Measurements from ENCODE around the gene PCGF2.

Gene PCGF2

DNA sequence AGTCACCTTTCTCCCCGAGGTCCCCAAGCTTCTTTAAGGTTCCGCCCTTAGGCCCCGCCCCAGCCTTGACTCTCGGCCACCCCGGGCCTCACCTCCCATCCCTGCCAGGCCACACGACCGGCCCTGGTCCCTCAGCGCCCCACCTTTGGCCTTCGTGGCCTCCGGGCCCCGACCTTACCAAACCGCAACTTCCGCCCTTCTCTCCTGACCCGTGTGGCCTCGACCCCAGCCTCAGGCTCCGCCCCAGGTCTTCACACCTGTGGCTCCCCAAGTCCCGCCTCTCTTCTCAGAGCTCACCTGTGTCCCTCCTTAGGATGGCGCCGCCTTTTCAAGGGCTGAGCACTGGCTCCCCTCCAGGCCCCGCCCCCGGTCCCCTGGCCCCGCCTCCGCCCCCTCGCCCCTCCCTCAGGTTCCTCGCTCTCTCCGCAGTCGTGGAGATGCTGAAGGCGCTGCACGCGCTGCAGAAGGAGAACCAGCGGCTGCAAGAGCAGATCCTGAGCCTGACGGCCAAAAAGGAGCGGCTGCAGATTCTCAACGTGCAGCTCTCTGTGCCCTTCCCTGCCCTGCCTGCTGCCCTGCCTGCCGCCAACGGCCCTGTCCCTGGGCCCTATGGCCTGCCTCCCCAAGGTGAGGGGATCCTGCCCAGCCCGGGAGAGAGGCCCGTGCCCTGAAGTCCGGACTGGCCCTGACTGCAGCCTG is 28.0 kb downstream of the PCGF2 start:
- H3K27me3 Mint-ChIP-seq, result no peaks in the 10 kb centered on the region
- ATAC-seq, result peak; percentile 22
- H3K36me3 Mint-ChIP-seq, result peaks cover 67% of the 10 kb centered on the region
- H3K4me3 Mint-ChIP-seq, result no peak overlapping the region
- H3K4me1 Mint-ChIP-seq, result peaks cover 22% of the 10 kb centered on the region
- no peak overlapping the region for H3K27ac Mint-ChIP-seq
- H3K9me3 Mint-ChIP-seq, result no peaks in the 10 kb centered on the region

DNA sequence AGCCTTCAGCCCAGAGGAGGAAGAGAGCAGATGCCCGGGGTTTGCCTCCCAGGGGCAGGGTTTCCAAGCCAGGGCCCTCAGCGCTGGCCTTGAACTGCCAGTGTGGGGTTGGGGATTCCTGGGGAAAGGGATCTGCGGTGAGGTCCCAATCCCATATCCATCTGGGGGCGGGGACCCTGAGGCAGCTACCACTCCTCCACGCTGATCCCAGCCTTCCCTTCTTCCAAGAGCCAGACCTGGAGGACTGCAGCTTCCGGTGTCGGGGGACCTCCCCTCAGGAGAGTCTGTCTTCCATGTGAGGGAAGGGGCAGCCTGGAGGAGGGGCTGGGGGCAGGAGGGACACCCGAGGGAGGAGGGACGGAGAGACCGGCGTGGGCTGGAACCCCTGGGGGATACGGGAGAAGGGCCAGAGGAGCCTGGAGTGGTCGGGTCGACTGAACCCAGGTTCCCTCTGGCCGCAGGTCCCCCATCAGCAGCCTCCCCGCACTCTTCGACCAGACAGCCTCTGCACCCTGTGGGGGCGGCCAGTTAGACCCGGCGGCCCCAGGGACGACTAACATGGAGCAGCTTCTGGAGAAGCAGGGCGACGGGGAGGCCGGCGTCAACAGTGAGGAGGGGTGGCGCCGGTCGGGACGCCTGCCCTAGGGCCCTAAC is 28.7 kb downstream of the PCGF2 start:
- ATAC-seq, result no peak
- Mint-ChIP-seq H3K27me3 (no peaks in the 10 kb centered on the region), H3K9me3 (no peaks in the 10 kb centered on the region), H3K4me1 (peaks cover 29% of the 10 kb centered on the region), H3K27ac (no peak overlapping the region), H3K4me3 (no peak overlapping the region), H3K36me3 (peaks cover 73% of the 10 kb centered on the region)

DNA sequence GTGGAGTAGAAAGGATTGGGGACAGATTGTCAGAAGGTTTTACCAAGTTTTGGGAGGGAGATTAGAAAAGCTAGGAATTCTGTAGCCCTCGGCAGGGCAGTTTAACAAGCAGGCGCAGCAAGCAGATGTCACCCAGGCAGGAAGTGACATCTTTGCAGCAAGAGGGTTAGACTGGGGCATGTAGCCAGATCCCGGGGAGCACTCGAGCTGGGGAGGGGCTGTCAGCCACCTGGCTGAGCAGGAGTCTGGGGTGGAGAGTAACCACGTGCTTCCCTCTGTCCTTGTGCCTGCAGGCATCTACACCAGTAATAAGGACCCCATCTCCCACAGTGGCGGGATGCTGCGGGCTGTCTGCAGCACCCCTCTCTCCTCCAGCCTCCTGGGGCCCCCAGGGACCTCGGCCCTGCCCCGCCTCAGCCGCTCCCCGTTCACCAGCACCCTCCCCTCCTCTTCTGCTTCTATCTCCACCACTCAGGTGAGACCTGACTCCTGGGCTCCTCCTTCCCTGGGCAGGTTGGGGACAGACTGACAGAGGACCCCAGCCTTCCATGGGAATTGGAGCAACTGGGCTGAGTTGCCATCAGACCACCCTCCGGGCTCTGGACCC is 30.9 kb downstream of the PCGF2 start:
- Mint-ChIP-seq H3K27me3 (no peaks in the 10 kb centered on the region), H3K36me3 (peaks cover 82% of the 10 kb centered on the region), H3K27ac (no peak overlapping the region), H3K9me3 (no peaks in the 10 kb centered on the region), H3K4me1 (peaks cover 29% of the 10 kb centered on the region), H3K4me3 (no peak overlapping the region)
- no peak for ATAC-seq

DNA sequence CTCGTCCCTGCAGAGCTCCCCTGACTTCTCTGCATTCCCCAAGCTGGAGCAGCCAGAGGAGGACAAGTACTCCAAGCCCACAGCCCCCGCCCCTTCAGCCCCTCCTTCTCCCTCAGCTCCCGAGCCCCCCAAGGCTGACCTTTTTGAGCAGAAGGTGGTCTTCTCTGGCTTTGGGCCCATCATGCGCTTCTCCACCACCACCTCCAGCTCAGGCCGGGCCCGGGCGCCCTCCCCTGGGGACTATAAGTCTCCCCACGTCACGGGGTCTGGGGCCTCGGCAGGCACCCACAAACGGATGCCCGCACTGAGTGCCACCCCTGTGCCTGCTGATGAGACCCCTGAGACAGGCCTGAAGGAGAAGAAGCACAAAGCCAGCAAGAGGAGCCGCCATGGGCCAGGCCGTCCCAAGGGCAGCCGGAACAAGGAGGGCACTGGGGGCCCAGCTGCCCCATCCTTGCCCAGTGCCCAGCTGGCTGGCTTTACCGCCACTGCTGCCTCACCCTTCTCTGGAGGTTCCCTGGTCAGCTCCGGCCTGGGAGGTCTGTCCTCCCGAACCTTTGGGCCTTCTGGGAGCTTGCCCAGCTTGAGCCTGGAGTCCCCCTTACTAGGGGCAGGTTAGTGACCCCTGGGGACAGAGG is 31.6 kb downstream of the PCGF2 start:
- H3K4me3 Mint-ChIP-seq, result no peak overlapping the region
- no peaks in the 10 kb centered on the region for H3K9me3 Mint-ChIP-seq
- H3K36me3 Mint-ChIP-seq, result peaks cover 87% of the 10 kb centered on the region
- peak overlapping the region; percentile 67 for H3K27ac Mint-ChIP-seq
- no peaks in the 10 kb centered on the region for H3K27me3 Mint-ChIP-seq
- no peak for ATAC-seq
- peaks cover 30% of the 10 kb centered on the region for H3K4me1 Mint-ChIP-seq

DNA sequence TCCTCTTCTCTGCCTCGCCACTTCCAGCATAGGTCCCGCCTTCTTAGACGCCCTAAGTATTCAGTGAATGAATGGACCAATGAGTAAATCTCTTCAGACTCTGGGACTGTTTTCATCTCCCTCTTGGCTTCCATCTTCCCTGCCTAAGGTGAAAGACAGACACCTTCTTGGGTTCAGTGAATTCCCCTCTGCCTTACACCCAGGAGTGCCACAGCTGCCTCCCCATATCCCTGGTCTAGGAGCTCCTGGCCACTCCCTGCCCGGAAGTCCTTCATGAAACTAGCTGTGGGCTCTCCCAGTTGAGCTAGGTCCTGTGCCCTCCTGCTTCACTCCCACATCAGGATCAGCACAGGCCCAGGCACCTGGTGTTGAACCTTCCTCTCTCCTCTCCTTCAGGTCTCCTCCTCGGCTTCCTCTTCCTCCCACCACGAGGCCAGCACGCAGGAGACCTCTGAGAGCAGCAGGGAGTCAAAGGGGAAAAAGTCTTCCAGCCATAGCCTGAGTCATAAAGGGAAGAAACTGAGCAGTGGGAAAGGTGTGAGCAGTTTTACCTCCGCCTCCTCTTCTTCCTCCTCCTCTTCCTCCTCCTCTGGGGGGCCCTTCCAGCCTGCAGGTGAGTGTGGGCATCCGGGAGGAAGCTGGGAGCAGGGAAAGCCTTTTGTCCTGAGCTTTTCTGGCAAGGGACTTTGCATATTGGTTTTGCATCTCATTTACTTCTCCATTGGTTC is 32.8 kb downstream of the PCGF2 start:
- peaks cover 88% of the 10 kb centered on the region for H3K36me3 Mint-ChIP-seq

DNA sequence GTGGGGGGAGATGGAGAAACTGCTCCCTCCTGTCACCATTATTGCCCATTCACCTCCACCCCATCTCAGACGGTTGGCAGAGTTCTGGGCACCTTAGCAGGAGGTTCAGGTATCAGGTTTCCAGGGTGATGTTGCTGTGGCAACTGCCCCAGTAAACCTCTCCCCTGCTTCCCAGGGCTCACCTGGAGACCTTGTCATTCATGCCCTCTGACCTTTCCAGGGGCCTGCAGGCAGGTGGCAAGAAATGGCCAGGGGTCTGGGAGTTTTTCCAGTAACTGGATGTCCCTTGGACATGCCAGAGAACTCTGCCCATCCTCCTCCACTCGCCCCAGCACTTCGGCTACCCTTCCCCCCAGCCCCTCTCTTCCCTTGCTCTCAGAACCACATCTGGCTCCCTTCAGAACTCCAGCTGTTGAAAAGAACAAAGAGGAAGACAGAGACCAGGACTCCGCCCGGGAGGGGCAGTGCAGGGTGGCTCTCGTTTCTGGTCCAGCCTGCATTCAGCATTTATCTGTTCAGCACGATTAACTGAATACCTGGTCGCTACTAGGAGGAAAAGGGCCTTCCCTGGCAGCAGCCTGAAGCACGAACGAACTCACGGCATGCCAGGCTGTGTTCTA is 34.6 kb downstream of the PCGF2 start:
- H3K4me1 Mint-ChIP-seq, result peaks cover 50% of the 10 kb centered on the region
- no peak overlapping the region for H3K4me3 Mint-ChIP-seq
- H3K27ac Mint-ChIP-seq, result no peak overlapping the region
- peaks cover 88% of the 10 kb centered on the region for H3K36me3 Mint-ChIP-seq
- H3K27me3 Mint-ChIP-seq, result no peaks in the 10 kb centered on the region
- ATAC-seq, result no peak
- no peaks in the 10 kb centered on the region for H3K9me3 Mint-ChIP-seq

More for the DNA sequence above, 32.8 kb downstream of the PCGF2 start:
- Mint-ChIP-seq H3K9me3 (no peaks in the 10 kb centered on the region), H3K27ac (peak overlapping the region; percentile 67), H3K4me3 (no peak overlapping the region), H3K27me3 (no peaks in the 10 kb centered on the region), H3K4me1 (peaks cover 36% of the 10 kb centered on the region)
- no peak for ATAC-seq

DNA sequence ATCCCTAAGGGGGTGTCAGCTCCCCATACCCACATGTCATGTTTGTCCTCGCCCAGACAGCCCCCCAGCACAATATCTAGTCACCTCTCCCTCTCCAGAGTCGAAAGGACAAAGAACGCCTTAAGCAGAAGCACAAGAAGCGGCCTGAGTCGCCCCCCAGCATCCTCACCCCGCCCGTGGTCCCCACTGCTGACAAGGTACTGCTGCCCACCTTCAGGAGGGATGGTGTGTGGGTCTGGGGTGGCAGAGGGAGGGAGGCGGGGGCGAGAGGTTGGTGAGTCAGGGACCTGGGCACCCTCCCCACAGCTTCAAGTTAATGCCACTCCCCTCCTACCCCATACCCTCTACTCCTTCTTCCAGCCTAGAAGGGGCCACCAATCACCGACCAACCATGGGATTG is 35.5 kb downstream of the PCGF2 start:
- no peak overlapping the region for H3K4me3 Mint-ChIP-seq
- H3K27me3 Mint-ChIP-seq, result no peaks in the 10 kb centered on the region
- H3K9me3 Mint-ChIP-seq, result no peaks in the 10 kb centered on the region
- ATAC-seq, result no peak
- peaks cover 84% of the 10 kb centered on the region for H3K36me3 Mint-ChIP-seq
- peaks cover 54% of the 10 kb centered on the region for H3K4me1 Mint-ChIP-seq
- no peak overlapping the region for H3K27ac Mint-ChIP-seq

DNA sequence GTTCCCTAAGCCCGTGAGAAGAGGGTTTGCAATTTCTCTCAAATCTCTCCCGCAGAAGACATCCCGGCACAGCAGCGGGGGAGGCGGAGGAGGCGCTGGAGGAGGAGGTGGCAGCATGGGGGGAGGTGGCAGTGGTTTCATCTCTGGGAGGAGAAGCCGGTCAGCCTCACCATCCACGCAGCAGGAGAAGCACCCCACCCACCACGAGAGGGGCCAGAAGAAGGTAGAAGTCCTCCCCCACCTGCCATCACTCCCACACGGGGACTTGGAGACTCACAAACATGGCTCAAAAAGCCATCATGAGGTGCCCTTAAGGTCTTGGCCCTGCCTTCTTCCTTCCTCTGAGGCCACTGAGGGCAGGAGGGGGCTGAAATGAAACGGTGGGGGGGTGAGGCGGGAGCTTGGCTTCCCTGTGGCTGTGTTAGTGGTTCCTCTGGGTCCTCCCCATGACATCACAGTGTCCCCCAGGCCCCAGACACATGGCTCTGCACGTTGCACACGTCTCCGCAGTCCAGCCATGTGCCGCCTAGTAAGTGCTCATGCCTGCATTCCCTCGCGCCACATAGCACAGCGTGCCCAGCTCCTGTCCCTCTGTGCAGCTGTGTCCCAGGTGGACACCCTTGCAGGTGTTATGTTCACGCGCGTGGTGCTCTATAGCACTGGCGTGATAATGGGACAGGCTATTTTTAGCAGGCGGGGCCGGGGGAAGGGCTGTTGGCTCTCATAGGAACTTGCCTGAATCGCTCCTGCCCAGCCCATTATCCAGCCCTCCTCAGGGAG is 36.2 kb downstream of the PCGF2 start:
- H3K36me3 Mint-ChIP-seq, result peaks cover 78% of the 10 kb centered on the region
- no peaks in the 10 kb centered on the region for H3K27me3 Mint-ChIP-seq
- peak overlapping the region; percentile 40 for H3K27ac Mint-ChIP-seq
- no peaks in the 10 kb centered on the region for H3K9me3 Mint-ChIP-seq
- H3K4me1 Mint-ChIP-seq, result peaks cover 58% of the 10 kb centered on the region
- ATAC-seq, result no peak
- H3K4me3 Mint-ChIP-seq, result no peak overlapping the region

DNA sequence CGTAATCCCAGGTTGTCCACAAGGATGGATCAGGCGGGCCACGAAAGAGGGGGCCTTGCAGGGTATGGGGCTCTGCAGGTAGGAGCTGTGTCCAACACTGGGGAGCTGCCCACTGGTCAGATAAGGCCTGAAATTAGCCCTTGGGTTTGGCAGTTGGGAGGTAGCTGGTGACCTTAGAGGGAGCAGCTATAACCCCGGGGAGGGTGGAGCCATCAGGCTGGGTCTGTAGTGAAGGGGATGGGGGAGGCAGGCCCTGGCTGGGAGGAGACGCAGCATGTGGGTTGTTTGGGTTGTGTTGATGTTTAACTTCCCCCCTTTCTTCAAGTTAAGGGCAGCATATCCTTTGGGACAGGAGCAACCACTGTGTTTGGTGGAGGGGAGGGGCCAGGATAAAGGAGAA is 37.2 kb downstream of the PCGF2 start:
- no peaks in the 10 kb centered on the region for H3K27me3 Mint-ChIP-seq
- H3K4me1 Mint-ChIP-seq, result peaks cover 66% of the 10 kb centered on the region
- peaks cover 70% of the 10 kb centered on the region for H3K36me3 Mint-ChIP-seq
- peak overlapping the region; percentile 40 for H3K27ac Mint-ChIP-seq
- H3K9me3 Mint-ChIP-seq, result no peaks in the 10 kb centered on the region
- H3K4me3 Mint-ChIP-seq, result no peak overlapping the region
- ATAC-seq, result no peak

DNA sequence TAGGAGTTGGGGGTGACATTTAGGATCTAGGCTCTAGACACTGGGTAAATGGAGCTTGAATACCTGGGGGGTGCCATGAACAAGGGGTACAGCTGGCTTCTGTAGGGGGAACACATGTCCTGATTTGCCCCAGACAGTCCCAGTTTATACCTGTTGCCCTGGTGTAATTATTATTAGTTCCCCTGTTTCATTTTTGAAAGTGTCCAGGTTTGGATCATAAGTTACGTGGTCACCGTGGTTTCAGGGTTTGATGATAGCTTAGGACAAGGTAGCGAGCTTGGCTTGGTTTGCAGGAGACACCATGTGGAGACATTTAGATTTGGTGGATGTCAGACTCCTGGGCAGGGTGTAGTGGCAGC is 37.6 kb downstream of the PCGF2 start:
- Mint-ChIP-seq H3K27me3 (no peaks in the 10 kb centered on the region), H3K36me3 (peaks cover 66% of the 10 kb centered on the region), H3K9me3 (no peaks in the 10 kb centered on the region), H3K27ac (peak overlapping the region; percentile 40), H3K4me3 (no peak overlapping the region), H3K4me1 (peaks cover 65% of the 10 kb centered on the region)
- no peak for ATAC-seq

DNA sequence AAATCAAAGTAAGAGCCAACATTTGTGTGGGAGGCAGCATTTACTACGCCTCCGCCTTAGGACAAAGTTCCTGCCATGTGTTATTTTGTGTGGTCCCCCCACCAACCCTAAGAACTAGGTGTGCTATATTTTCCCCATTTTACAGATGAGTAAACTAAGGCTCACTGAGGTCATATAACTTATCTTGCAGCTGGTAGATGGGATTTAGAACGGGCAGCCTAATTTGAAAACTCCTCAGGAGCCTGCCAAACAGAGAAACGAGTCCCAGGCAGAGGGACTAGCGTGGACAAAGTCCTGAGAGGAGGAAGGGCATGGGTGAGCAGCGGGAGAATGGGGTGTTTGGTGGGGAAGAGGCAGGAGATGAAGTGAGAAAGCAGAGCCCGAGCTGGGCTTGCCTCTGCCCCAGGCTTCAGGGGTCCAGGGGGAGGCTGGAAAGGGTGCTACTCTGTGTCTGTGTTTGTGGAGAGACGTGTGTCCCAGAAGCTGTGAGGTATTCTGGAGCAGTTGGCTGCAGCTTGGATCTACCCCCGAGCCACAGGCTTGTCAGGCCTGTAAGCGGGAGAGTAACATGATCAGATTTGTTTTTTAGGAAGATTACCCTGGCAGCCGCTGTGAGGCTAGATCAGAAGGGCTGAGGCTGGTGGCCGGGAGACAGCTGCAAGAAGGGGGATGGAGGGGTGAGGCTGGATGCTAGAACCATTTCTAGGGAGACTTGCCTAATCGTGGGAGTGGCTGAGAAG is 38.1 kb downstream of the PCGF2 start:
- peaks cover 62% of the 10 kb centered on the region for H3K36me3 Mint-ChIP-seq
- no peaks in the 10 kb centered on the region for H3K27me3 Mint-ChIP-seq
- H3K4me3 Mint-ChIP-seq, result no peak overlapping the region
- H3K9me3 Mint-ChIP-seq, result no peaks in the 10 kb centered on the region
- ATAC-seq, result no peak
- H3K4me1 Mint-ChIP-seq, result peaks cover 60% of the 10 kb centered on the region
- H3K27ac Mint-ChIP-seq, result peak overlapping the region; percentile 40

DNA sequence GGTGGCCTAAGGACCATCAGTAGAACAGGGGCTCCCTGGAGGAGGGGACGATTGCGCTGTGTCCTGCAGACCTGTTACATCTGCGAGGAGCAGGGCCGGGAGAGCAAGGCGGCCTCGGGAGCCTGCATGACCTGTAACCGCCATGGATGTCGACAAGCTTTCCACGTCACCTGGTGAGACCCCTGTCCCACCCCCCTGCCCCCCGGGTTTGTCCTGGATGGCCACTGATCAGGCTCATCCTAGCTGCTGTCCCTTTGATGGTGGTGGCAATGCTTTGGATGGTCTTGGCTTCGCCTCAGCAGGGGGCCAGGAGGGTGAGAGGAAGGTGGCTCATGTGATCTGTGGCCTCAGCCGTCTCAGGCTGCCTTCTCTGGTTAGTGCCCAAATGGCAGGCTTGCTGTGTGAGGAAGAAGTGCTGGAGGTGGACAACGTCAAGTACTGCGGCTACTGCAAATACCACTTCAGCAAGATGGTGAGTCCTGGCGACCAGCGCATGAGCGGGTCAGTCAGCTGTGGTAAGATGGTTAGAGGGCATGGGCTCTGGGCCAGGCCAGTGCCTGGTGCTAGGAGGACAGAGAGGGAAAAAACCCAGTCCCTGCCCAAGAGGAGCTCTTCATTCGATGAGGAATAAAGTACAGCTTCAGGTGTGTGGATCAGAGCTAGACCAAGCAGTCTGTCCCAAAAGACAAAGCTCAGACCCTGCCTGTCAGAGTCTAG is 38.9 kb downstream of the PCGF2 start:
- H3K36me3 Mint-ChIP-seq, result peaks cover 54% of the 10 kb centered on the region
- peaks cover 58% of the 10 kb centered on the region for H3K4me1 Mint-ChIP-seq
- no peak overlapping the region for H3K4me3 Mint-ChIP-seq
- ATAC-seq, result no peak
- no peaks in the 10 kb centered on the region for H3K27me3 Mint-ChIP-seq
- no peaks in the 10 kb centered on the region for H3K9me3 Mint-ChIP-seq
- peak overlapping the region; percentile 40 for H3K27ac Mint-ChIP-seq

DNA sequence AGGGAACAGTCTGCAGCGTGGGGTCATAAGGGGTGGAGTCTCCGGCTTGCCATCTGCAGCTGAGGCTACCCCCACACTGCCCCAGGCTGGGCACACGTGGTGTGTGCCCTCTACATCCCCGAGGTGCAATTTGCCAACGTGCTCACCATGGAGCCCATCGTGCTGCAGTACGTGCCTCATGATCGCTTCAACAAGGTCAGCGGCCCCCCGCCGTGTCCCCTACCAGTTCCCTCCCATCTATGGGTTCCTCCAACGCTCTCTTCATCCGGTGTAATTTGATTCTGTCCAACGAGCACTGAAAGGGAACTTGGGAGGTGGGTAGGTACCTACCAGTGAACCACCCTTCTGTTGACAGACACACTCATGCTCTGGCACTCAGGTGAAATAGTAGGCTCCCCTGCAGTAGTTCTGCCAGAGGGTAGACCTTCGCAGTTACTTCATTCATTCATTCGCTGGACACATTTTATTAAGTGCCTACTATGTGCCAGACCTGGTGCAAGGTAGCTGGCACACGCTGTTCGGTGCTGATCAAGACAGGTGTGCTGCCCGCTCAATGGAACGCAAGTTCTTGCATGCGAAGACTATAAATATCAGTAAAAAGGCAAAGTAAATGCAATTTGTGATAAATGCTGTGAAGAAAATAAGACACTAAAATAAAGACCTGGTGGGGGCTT is 40.3 kb downstream of the PCGF2 start:
- H3K4me3 Mint-ChIP-seq, result no peak overlapping the region
- no peaks in the 10 kb centered on the region for H3K27me3 Mint-ChIP-seq
- H3K27ac Mint-ChIP-seq, result peak overlapping the region; percentile 10
- H3K36me3 Mint-ChIP-seq, result peaks cover 42% of the 10 kb centered on the region
- peaks cover 72% of the 10 kb centered on the region for H3K4me1 Mint-ChIP-seq
- H3K9me3 Mint-ChIP-seq, result no peaks in the 10 kb centered on the region
- no peak for ATAC-seq
